Liver (tissue), 9 donors: ENCODE measurements around the gene ISG20L2. TPM values are rescaled to one million over a fixed set of nuclear protein-coding genes. Genes with fewer than 3 reads are reported as not detected.

ENCODE experiments used
- DNase-seq: peaks from one replicate; pipeline ENCODE4 v3.0.0-alpha.2; 2017; ENCODE audit warnings: low spot score
- H3K27ac ChIP-seq, 2 donors: one replicate each; pipeline ENCODE4 v1.7.0; 2013; ENCODE audit warnings: inconsistent platforms in 2 of 2, low read length in 2 of 2, control low read depth in 1 of 2, low read depth in 1 of 2, mild to moderate bottlenecking in 1 of 2
- H3K27me3 ChIP-seq, 4 donors: one replicate each; pipeline versions ENCODE4 v1.6.1 to v1.7.0; 2013; ENCODE audit warnings: low read length in 3 of 4, inconsistent platforms in 1 of 4, mild to moderate bottlenecking in 1 of 4, moderate library complexity in 1 of 4; ENCODE audit not compliant: control insufficient read depth in 4 of 4, insufficient read depth in 4 of 4
- H3K36me3 ChIP-seq, 4 donors: one replicate each; pipeline versions ENCODE4 v1.6.1 to v1.7.0; 2013; ENCODE audit warnings: low read length in 3 of 4, mild to moderate bottlenecking in 3 of 4, low read depth in 1 of 4, moderate library complexity in 1 of 4; ENCODE audit not compliant: control insufficient read depth in 4 of 4, insufficient read depth in 3 of 4
- H3K4me1 ChIP-seq, 4 donors: one replicate each; pipeline versions ENCODE4 v1.6.1 to v1.7.0; 2013; ENCODE audit warnings: low read length in 3 of 4, mild to moderate bottlenecking in 3 of 4, moderate library complexity in 1 of 4; ENCODE audit not compliant: control insufficient read depth in 4 of 4, insufficient read depth in 4 of 4
- H3K4me3 ChIP-seq, 3 donors: one replicate each; pipeline versions ENCODE4 v1.6.1 to v1.7.0; 2013; ENCODE audit warnings: low read length in 3 of 3, control low read depth in 1 of 3, low read depth in 1 of 3, mild to moderate bottlenecking in 1 of 3
- H3K9ac ChIP-seq, 2 donors: one replicate each; pipeline ENCODE4 v1.7.0; 2013; ENCODE audit warnings: low read length in 2 of 2, mild to moderate bottlenecking in 2 of 2, moderate library complexity in 2 of 2, control low read depth in 1 of 2, low read depth in 1 of 2
- H3K9me3 ChIP-seq, 4 donors: one replicate each; pipeline versions ENCODE4 v1.6.1 to v1.7.0; 2013; ENCODE audit warnings: low read length in 3 of 4; ENCODE audit not compliant: control insufficient read depth in 4 of 4
- CTCF ChIP-seq: fragments of 150-350 bp; IDR thresholded peaks from 2 replicates; pipeline ENCODE4 v1.5.1; 2017; ENCODE audit warnings: improper control_type of control experiment, low read depth, low read length; ENCODE audit not compliant: missing input control
- EGR1 ChIP-seq, 2 donors: IDR thresholded peaks; 2 replicates each; pipeline ENCODE4 v1.6.1; 2016 to 2018; ENCODE audit warnings: antibody characterized with exemption in 2 of 2, low read depth in 2 of 2
- FOXA1 ChIP-seq: IDR thresholded peaks from 2 replicates; pipeline ENCODE4 v1.6.1; 2016; ENCODE audit warnings: antibody characterized with exemption
- FOXA2 ChIP-seq: IDR thresholded peaks from 2 replicates; pipeline ENCODE4 v1.6.1; 2016; ENCODE audit warnings: antibody characterized with exemption
- GABPA ChIP-seq, 2 donors: IDR thresholded peaks in 1 of 2; conservative IDR thresholded peaks in 1 of 2; 2 replicates each; pipeline ENCODE4 v1.6.1; 2016; ENCODE audit warnings: antibody characterized with exemption in 2 of 2, mild to moderate bottlenecking in 1 of 2, moderate library complexity in 1 of 2
- HNF4A ChIP-seq, 2 donors: conservative IDR thresholded peaks; 2 replicates each; pipeline ENCODE4 v1.6.1; 2016; ENCODE audit warnings: antibody characterized with exemption in 2 of 2, mild to moderate bottlenecking in 2 of 2
- HNF4G ChIP-seq: IDR thresholded peaks from 2 replicates; pipeline ENCODE4 v1.6.1; 2016; ENCODE audit warnings: antibody characterized with exemption
- NR2F2 ChIP-seq: IDR thresholded peaks from 2 replicates; pipeline ENCODE4 v1.6.1; 2016; ENCODE audit warnings: antibody characterized with exemption
- RAD21 ChIP-seq, 2 donors: IDR thresholded peaks; 2 replicates each; pipeline ENCODE4 v1.6.1; 2016; ENCODE audit warnings: antibody characterized with exemption in 2 of 2, mild to moderate bottlenecking in 2 of 2
- REST ChIP-seq: IDR thresholded peaks from 2 replicates; pipeline ENCODE4 v1.6.1; 2016; ENCODE audit warnings: antibody characterized with exemption, mild to moderate bottlenecking
- SP1 ChIP-seq: IDR thresholded peaks from 2 replicates; pipeline ENCODE4 v1.6.1; 2018; ENCODE audit warnings: antibody characterized with exemption, mild to moderate bottlenecking
- YY1 ChIP-seq: IDR thresholded peaks from 2 replicates; pipeline ENCODE4 v1.6.1; 2016; ENCODE audit warnings: antibody characterized with exemption, mild to moderate bottlenecking
- ZBTB33 ChIP-seq: IDR thresholded peaks from 2 replicates; pipeline ENCODE4 v1.6.1; 2016; ENCODE audit warnings: antibody characterized with exemption
- WGBS: extraction: QIAGEN DNeasy Blood & Tissue Kit; methylation state at CpG from one replicate; pipeline ENCODE4 v1.1.7; 2013; 5-methylcytosine and 5-hydroxymethylcytosine counted together
- polyA plus RNA-seq, 2 donors: library from polyadenylated mRNA; stranded (reverse) in 1 of 2; unstranded in 1 of 2; fragments of 200-250 nt in 1 of 2; fragments of >200 nt in 1 of 2; fragmentation: Nextera tagmentation in 1 of 2; extraction: Ambion mirVana in 1 of 2; gene quantifications; one replicate each; pipeline versions ENCODE4 v1.2.1 to v1.2.3, GENCODE V29; 2013 to 2015
- total RNA-seq, 2 donors: library from RNA; depleted of rRNA; stranded (reverse); fragments of >200 nt; gene quantifications; one replicate each; pipeline ENCODE4 v1.2.3, GENCODE V29; 2014
- TF ChIP-seq, protein P1 (sequence below): IDR thresholded peaks from 2 replicates; pipeline ENCODE4 v1.6.1; 2016; ENCODE audit warnings: antibody characterized with exemption
- donor health status: healthy.
- donor health status: healthy.
- donor health status: healthy.
- donor health status: healthy.
- donor health status: healthy.

ISG20L2 gene
- total and polyA plus RNA-seq, 4 donors = 5.6 to 9.9 (median 6.7) TPM

- peak within 1 kb of the TSS; percentile 87 to 93 for H3K9ac ChIP-seq
- peak within 1 kb of the TSS; percentile 89 to 91 for H3K27ac ChIP-seq
- H3K36me3 ChIP-seq = peaks cover 5 to 23% (median 17%) of the 10 kb centered on the region in 4 donors
- TF ChIP-seq GABPA (IDR thresholded peaks at IDR 0.05 in 1 of 2, conservative IDR thresholded peaks at IDR 0.05 in 1 of 2) (peak; percentile 81 to 93), YY1 (no peak)
- under 1% methylated on average over 46 of the region's 46 CpGs for WGBS
- H3K4me3 ChIP-seq = peak within 1 kb of the TSS; percentile 84 to 99 (median 99)
- H3K27me3 ChIP-seq = no peaks in the 10 kb centered on the region
- H3K4me1 ChIP-seq = peaks cover 6 to 37% (median 35%) of the 10 kb centered on the region in 4 donors
- no peak for DNase-seq
- no peaks in the 10 kb centered on the region for H3K9me3 ChIP-seq
Observed at GRCh38 chr1:156727926-156728598, 504 bp downstream of the ISG20L2 start, which contains the start of gene METTL25B. METTL25B (plus strand) TSS chr1:156728469; CDS start chr1:156729105, 636 bp downstream.

DNA sequence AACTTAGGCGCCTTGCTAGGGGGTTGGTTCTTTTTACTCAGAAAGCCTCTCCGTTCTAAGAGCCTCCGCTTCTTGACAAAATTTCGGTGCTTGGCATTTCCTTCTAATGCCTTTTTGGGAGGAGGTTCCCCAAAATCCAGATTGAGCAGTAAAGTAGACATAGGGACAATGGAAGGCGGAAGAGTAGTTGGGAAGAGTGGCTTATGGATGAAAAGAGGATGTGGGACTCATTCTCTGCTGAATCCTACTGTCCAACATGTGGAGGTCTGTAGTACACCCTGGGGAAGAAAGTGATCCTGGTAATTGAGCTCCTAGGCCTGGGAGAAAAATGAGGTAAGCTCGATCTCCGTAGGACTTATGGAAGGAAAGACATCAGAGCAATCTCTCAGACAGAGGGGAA is 1.1 kb downstream of the ISG20L2 start:
- H3K4me1 ChIP-seq = peaks cover 6 to 37% (median 35%) of the 10 kb centered on the region in 4 donors
- peak overlapping the region; percentile 89 to 91 for H3K27ac ChIP-seq
- TF ChIP-seq CTCF (no peak), SP1 (no peak), YY1 (no peak), GABPA (IDR thresholded peaks at IDR 0.05 in 1 of 2, conservative IDR thresholded peaks at IDR 0.05 in 1 of 2) (no peak), FOXA2 (no peak), RAD21 (IDR thresholded peaks at IDR 0.05) (no peak), REST (no peak), NR2F2 (no peak), HNF4A (conservative IDR thresholded peaks at IDR 0.05) (no peak), ZBTB33 (no peak), FOXA1 (no peak), EGR1 (IDR thresholded peaks at IDR 0.05; ENCODE audit: low read depth in 2 of 2) (no peak), HNF4G (no peak)
- TF ChIP-seq, protein P1, sequence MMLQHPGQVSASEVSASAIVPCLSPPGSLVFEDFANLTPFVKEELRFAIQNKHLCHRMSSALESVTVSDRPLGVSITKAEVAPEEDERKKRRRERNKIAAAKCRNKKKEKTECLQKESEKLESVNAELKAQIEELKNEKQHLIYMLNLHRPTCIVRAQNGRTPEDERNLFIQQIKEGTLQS = no peak
- H3K9ac ChIP-seq = peak overlapping the region; percentile 80 to 93
- peaks cover 5 to 23% (median 16%) of the 10 kb centered on the region in 4 donors for H3K36me3 ChIP-seq
- DNase-seq = no peak
- no peaks in the 10 kb centered on the region for H3K27me3 ChIP-seq
- H3K4me3 ChIP-seq = peak overlapping the region; percentile 84 to 99 (median 99)
- WGBS = 59% methylated on average over 7 of the region's 7 CpGs
- no peaks in the 10 kb centered on the region for H3K9me3 ChIP-seq
